Head of caudate nucleus (tissue), 42 donors: ENCODE measurements around the gene BAZ1B.
"Not testable (repeated sequence)": the region's sequence is repeated elsewhere in the genome, so short reads cannot be mapped to it uniquely, and the experiment has no call there.

ENCODE experiments used
- DNase-seq, 42 donors: peaks; one replicate each; pipeline versions ENCODE4 v3.0.0 to v3.0.0-alpha.2; 2020 to 2021; ENCODE audit warnings: mixed read lengths in 7 of 42
- intact Hi-C: fragments of 100-400 bp; cut with DNase I; formaldehyde crosslinking; loops from one replicate; pipeline ENCODE4 v1.15.0; 2022

BAZ1B gene

DNA sequence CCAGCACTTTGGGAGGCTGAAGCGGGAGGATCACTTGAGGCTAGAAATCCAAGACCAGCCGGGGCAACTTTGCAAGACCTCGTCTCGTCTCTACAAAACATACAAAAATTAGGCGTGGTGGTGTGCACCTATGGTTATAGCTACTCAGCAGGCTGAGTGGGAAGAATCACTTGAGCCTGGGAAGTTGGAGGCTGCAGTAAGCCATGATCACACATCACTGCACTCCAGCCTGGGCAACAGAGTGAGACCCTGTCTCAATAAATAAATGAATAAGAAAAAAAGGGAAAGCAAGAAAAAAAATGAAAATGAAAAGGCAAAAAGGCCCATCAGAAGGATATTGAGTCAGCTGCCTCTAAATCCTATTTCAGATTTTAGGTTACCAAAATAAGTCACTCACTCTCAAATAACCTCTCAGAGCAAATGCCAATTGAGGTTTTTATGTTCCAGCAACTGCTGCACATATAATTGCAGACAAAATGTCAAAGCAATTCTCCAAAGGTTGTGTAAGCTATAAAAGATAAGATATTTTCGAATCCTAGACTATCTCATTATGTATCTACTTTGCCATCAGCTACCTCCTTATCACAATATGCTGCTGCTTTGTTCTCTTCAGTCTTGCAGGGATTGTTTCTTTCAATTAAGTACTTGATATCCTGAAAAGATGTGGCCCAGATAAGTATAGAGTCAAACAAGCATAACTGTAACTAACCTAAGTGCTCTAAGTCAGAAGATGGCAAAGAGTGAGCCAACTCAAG is 4.7 kb downstream of the BAZ1B start:
- intact Hi-C loops, result no loop called here
- peak in 3 of 42 donors; percentile 8 to 25 (median 22) for DNase-seq

DNA sequence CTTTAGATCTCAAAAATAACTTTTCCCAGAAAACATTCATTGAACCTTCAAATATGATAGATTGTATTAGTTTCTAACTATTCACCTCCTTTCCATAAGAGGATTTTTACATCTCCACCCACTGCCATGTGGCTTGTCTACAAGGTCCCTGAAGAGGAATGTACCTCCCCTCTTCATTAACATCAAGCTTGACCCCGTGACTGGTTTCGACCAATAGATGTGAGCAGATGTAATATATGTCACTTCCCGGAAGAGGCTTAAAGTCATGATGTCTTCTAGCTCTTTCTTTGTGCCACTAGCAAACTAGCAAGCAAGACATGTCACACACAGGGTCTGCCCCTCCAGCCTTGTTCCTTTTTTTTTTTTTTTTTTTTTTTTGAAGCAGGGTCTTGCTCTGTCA is 6.9 kb downstream of the BAZ1B start:
- intact Hi-C loops, result no loop called here

DNA sequence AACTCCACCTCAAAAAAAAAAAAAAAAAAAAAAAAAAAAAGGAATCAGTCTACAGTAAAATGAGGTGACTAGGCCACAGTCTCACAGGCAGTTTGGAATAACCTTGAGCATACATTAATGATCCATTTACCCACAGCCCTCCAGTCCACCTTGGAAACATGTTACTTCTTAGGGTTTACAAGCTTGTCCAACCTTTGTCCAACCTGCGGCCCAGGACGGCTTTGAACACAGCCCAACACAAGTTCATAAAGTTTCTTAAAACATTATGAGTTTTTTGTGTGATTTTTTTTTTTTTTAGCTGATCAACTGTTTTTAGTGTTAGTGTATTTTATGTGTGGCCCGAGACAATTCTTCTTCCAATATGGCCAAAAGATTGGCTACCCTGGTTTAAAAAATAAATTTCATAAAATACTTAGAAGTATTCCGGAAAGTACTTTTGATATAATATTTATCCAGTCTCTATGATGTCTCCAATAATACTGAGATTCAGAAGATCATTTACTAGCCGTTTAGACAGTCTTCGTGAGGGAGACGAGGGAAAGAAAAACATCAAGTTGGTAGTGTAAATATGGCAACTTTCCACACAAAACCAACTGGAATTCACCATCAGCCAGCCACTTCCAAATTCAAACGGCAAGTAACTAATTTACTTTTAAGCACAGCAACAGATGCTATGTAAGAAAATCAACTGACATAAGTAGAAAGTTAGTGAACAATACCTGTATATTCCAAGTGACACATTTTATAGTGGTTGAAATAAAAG is 9.9 kb downstream of the BAZ1B start:
- intact Hi-C loops, result no loop called here
- peak in 1 of 42 donors; percentile 12 for DNase-seq

More for the DNA sequence above, 6.9 kb downstream of the BAZ1B start:
- DNase-seq, result peak in 1 of 42 donors; percentile 5

DNA sequence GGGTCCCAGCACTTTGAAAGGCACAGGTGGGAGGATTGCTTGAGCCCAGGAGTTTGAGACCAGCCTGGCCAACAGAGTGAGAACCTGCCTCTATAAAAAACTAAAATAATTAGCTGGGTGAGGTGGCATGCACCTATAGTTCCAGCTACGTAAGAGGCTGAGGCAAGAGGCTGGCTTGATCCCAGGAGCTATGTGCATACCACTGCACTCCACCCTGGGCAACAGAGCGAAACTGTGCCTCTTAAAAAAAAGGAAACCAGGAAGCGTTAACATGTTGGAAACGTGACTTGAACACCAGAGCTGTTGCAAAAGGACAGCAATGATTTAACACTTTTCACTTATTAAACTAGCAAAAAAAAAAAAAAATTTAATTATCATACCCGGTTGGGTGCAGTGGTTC is 12.6 kb downstream of the BAZ1B start:
- intact Hi-C loops, result no loop called here
- no peak for DNase-seq

DNA sequence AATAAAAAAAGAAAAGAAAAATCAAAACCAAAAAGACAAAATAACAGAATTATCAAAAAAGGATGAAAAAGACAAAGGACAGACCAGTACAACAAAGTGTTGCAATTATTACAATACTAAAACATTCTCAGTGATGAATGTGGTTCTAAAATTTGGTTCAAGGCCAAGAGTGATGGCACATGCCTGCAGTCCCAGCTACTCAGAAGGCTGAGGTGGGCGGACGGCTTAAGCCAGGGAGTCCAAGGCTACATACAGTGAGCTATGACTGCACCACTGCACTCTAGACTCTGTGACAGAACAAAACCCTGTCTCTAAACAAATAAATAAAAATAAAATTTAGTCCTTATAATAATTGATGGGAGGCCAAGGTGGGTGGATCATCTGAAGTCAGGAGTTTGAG is 14.5 kb downstream of the BAZ1B start:
- no peak for DNase-seq
- intact Hi-C loops, result no loop called here

DNA sequence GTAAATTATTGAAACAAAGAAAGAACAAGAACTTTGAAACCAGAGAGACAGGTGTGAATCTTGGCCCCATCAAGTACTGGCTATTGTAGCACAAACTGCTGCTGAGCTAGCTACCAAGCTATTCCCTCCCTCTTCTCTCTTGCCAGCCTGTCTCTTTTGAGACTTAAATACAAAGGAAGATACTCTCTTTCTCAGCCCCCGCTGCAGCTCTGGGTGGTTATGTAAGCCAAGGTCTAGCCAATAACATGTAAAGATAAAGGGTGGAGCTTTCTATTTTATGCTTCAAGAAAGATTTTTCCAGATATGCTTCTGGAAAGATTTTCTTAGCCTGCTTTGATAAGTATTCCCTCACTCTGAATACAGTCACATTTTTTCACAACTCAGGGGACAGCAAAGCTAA is 17.2 kb downstream of the BAZ1B start:
- intact Hi-C loops, result no loop called here

DNA sequence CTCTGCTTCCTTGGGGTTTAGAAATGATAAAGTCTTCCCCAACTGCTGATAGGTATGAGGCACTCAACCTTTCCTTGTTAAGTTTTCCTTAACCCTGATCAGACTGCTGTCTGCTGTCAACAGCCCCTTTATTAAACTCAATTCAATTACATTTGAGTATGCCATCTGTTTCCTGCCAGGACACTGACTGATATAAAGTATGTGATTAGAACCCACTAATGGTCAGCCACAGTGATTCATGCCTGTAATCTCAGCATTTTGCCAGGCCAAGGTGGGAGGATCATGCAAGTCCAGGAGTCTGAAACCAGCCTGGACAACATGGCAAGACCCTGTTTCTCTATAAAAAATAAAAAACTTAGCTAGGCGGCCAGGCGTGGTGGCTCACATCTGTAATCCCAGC is 18.1 kb downstream of the BAZ1B start:
- no peak for DNase-seq
- intact Hi-C loops, result no loop called here

More for the DNA sequence above, 17.2 kb downstream of the BAZ1B start:
- DNase-seq, result peak in 40 of 42 donors; percentile 25 to 83 (median 62)

DNA sequence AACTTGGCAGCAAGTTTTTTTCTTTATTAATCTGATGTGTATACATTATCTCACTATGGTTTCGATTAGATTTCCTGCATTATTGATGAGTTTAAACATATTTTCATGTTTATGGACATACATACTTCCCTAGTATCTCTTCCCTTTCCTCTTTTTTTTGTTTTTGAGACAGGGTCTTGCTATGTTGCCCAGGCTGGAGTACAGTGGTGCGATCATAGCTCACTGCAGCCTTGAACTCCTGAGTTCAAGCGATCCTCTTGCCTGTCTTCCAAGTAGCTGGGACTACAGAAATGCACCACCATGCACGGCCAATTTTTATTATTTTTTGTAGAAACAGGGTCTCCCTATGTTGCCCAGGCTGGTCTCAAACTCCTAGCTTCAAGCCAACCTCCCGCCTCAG is 18.9 kb downstream of the BAZ1B start:
- intact Hi-C loops, result no loop called here
- no peak for DNase-seq

DNA sequence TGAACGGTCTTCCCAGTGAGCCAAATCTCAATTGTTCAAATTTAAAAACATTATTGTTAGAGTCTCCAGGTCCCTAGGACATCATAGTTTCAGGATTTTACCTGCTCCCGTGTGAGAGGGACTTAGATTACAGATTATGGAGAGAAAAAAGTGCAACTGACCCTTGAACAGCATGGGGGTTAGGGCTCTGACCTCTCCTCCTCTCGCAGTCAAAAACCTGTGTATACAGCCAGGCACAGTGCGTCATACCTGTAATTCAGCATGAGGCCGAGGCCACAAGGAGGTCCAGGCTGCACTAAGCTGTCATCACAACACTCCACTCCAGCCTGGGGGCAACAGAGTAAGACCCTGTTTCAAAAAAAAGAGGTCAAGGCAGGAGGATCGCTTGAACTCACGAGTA is 25.5 kb downstream of the BAZ1B start:
- intact Hi-C loops, result no loop called here
- no peak for DNase-seq

DNA sequence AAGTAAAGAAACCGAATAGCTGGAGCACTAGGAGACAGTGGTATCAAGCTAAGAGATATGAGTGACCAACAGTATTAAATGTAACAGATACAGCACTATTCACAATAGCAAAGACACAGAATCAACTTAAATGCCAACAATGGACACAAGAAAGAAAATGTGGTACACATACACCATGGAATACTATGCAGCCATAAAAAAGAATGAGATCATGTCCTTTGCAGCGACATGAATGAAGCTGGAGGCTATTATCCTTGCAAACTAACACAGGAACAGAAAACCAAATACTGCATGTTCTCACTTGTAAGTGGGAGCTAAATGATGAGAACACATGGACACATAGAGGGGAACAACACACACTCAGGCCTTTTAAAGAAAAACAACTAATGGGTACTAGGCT is 26.6 kb downstream of the BAZ1B start:
- intact Hi-C loops, DNase-seq: not testable (repeated sequence)

DNA sequence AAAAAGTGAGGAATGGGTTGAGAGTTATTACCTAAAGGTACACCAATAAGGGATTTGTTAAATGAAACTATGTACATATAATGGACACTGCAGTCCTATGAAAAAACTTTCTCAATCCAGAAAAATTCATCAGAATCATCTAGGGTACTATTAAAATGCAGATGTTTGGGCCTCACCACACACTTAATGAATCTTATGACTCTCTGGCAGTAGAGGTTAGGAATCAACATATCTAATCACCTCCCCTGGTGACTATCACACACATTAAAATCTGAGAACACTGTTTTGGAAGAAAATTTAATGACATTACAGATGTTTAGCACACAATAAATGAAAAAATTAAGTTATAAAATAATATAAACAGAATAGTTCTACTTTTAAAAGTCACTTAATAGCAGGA is 32.1 kb downstream of the BAZ1B start:
- no peak for DNase-seq
- intact Hi-C loops, result no loop called here

DNA sequence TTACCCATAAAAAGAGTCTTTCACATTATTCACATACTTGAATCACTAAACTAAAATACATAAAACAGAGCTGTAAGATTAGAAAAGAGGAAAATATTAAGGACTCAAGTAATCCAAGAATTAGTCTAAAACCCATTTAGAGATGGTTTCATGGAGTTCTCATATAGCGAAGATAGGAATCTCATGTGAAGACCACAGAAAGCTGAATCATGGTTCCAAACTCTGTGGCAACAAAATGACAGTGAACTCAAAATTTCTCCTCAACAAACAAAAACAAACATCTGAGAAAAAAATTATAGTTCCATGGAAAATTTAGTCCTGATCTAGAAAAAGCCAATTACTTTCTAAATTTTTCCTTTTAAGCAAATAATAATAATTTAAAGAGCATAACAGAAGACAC is 34.6 kb downstream of the BAZ1B start:
- intact Hi-C loops, result no loop called here
- DNase-seq, result no peak

DNA sequence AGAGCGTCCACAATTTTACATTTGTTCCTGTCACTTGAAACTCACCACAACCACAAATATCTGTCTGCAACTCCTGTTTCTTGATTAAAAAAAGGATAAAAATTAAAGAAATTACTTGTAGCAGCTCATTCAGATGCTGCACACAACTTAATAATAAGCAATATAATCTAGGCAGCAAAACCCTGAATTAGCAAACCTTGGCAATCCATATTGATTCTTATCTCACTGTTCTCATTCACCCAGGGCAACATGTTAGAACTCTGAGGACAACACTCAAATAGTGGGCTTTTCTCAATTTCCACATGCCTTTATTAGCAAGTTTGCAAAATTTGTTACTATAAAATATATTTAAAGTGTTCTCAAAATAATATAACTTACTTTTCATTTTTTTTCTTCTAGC is 38.9 kb downstream of the BAZ1B start:
- DNase-seq, result no peak
- intact Hi-C loops, result no loop called here

DNA sequence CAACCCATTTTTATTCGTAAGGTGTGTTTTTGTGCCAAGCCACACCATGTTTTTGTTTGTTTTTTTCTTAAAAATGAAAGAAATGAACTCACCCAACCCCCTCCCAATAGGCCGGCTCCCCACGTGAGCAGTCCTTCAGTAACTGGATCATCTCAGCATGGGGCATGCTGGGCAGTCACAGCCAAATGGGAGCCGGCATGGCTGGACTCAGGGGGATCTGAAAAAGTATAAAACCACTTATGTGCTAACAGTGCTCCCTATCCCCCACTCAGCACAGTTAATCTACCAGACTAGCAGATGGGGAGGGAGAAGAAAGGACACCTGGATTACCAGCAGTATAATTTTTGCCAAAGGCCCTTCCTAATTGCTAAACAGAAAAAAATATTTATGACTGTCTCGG is 39.3 kb downstream of the BAZ1B start:
- DNase-seq, result peak in 7 of 42 donors; percentile 3 to 43 (median 10)
- intact Hi-C loops, result no loop called here

DNA sequence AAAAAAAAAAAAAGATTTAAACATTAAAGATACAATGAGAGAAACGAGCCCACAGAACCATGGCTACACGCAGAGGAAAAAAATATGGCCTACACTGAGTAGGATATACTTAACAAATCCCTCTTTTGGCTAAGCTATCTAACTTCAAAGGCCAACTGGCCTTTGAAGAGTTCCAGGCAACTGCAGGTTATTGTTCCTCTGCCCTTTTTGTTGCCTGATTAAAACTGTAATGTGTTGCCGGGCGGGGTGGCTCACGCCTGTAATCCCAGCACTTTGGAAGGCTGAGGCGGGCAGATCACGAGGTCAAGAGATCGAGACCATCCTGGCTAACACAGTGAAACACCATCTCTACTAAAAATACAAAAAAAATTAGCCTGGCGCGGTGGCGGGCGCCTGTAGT is 40.6 kb downstream of the BAZ1B start:
- intact Hi-C loops, DNase-seq: not testable (repeated sequence)

DNA sequence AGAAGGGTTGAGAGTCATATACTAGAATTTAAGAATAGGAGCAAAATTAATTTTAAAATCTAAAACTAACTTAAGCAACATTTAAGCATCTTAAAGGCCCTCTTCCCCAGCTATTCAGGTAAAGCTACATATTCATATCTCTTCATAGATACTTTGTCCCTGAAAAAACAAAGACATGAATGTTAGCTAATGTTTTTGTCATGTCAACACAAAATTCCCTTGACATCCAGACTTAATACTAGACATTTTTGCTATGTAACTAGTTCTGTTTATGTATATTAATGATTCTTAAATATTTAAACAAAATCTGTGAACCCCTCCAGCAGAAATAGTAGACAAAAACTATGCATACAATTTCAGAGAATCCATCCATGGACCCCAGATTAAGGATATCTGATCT is 43.5 kb downstream of the BAZ1B start:
- intact Hi-C loops, result no loop called here
- no peak for DNase-seq

DNA sequence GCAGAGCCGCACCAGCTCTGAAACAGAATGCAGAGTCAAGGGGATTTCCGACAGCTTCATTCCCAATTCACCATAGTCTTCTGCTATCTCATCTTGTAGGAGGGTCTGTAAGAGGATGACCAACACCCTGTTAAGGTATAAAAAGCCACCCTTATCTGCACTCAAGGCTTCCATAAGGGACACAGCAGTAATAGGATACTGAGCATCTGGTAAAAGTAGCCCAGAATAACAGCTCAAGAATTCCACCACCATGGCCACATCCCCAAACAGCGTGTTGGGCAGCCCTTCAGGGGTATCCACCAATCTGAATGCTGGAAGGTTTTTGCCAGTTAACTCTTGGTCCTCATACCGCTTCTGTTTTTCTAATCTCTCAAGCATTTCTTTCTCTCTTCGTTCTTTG is 44.7 kb downstream of the BAZ1B start:
- no peak for DNase-seq
- intact Hi-C loops, result no loop called here

DNA sequence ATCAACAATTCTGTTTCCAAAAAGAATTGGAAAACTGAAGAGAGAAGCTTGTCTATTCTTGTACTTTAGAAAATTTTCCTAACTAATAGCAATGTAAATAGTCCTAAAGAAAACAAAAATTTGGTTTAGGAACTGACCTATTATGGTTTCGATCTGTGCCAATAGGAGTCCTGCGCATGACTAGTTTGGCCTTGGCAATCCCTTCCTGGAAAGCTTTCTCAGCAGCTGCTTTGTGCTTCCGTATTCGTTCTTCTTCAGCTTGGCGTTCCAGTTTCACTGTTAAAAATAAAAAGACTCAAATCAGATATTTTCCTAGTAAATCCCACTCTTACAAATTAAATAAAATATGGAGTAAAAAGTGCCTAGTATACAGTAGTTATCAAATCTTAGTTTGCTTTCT is 51.9 kb downstream of the BAZ1B start:
- intact Hi-C loops, result no loop called here
- DNase-seq, result peak in 3 of 42 donors; percentile 12 to 45 (median 15)

DNA sequence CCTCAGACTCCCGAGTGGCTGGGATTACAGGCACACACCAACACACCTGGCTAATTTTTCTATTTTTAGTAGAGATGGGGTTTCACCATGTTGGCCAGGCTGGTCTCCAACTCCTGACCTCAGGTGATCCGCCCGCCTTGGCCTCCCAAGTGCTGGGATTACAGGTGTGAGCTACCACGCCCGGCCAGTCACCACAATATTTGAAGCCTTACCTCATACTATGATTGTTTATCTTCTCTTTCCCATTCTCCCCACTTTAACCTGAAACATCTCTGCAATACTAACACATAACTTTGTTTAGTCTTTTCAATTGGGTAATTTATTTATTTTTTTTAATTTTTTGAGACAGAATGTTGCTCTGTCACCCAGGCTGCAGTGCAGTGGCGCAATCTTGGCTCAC is 55.0 kb downstream of the BAZ1B start:
- intact Hi-C loops, result not testable (repeated sequence)

DNA sequence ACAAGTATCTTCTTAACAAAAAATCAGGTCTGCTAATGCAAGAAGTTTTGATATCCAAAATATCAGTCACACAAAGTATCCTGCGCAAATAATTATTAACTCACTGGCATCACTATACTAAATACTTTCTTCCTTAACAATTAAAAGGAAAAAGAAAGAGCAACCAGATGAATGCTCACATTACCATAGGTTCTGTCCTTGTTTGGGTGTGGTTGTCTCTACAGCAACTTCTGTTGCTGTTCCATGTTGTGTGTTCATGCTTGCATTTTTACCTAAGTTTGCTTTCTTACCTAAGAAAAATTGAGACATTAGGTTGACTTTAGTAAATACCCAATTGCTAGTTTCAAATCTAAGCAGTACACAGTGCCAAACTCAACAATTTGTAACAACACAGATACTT is 56.0 kb downstream of the BAZ1B start:
- DNase-seq, result no peak
- intact Hi-C loops, result no loop called here

More for the DNA sequence above, 55.0 kb downstream of the BAZ1B start:
- not testable (repeated sequence) for DNase-seq

DNA sequence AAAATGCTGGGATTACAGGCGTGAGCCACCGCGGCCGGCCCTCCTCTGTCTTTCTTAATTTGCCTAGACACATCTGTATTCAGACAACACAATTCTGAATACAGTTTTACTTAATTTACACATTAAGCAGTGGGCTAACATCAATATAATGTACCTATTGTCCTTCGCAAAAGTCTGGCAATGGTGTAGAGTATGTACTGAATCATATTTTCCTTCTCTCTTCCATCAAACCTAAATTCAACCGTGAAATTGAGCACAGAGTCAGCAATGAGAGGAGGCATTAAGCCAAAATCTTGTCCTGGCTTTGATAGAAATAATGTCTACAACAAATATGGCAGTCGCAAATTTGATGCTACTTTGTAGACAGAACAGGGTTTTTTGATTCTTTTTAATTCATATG is 58.1 kb downstream of the BAZ1B start:
- intact Hi-C loops, result no loop called here
- no peak for DNase-seq
